WTC11 (cell line): ENCODE measurements around the gene ERGIC2. TPM values are rescaled to one million over a fixed set of nuclear protein-coding genes. Genes with fewer than 3 reads are reported as not detected.

Experiments used
- ATAC-seq: fragments of 200-7000 bp; cut with Tn5 transposase; 2 replicates; pipeline ENCODE4 v1.10.0; 2021; ENCODE audit warnings: mild to moderate bottlenecking, moderate library complexity
- CTCF ChIA-PET: fragments of 300-600 bp; sonication (Branson Sonifier 250); formaldehyde crosslinking; loops from one replicate; lab custom pipeline; 2021; ENCODE audit warnings: antibody characterized with exemption; lab: Charles Lee
- POLR2A ChIA-PET: fragments of 350-600 bp; sonication (Branson Sonifier 250); formaldehyde crosslinking; loops from one replicate; lab custom pipeline; 2021; ENCODE audit warnings: antibody characterized with exemption; lab: Charles Lee
- DNase-seq: peaks from one replicate; pipeline ENCODE4 v3.0.0; 2021; ENCODE audit warnings: low spot score
- H3K27ac Mint-ChIP-seq: 2 replicates; pipeline ENCODE4 v1.8.0; 2021; ENCODE audit warnings: mixed read lengths
- H3K27me3 Mint-ChIP-seq: 2 replicates; pipeline ENCODE4 v1.8.0; 2021; ENCODE audit warnings: low read depth, mild to moderate bottlenecking, moderate library complexity, mixed read lengths
- H3K36me3 Mint-ChIP-seq: 2 replicates; pipeline ENCODE4 v1.8.0; 2021; ENCODE audit warnings: mixed read lengths
- H3K4me1 Mint-ChIP-seq: 2 replicates; pipeline ENCODE4 v1.8.0; 2022; ENCODE audit warnings: mixed read lengths
- H3K4me3 Mint-ChIP-seq: 2 replicates; pipeline ENCODE4 v1.8.0; 2021; ENCODE audit warnings: mild to moderate bottlenecking, moderate library complexity, mixed read lengths
- H3K9me3 Mint-ChIP-seq: 2 replicates; pipeline ENCODE4 v1.8.0; 2021; ENCODE audit warnings: mixed read lengths
- ATF1 ChIP-seq: sonication (generic); formaldehyde crosslinking; IDR thresholded peaks from 2 replicates; pipeline ENCODE4 v1.8.1; 2023; ENCODE audit warnings: mild to moderate bottlenecking, moderate library complexity, missing genetic modification reagents
- ETV6 ChIP-seq: sonication (generic); formaldehyde crosslinking; IDR thresholded peaks from 2 replicates; pipeline ENCODE4 v1.8.1; 2022; ENCODE audit warnings: mild to moderate bottlenecking, missing genetic modification reagents
- NR1H2 ChIP-seq: sonication (generic); formaldehyde crosslinking; IDR thresholded peaks from 2 replicates; pipeline ENCODE4 v1.9.0; 2021; ENCODE audit warnings: mild to moderate bottlenecking, moderate library complexity, missing genetic modification reagents
- PRRX2 ChIP-seq: fragments of 250-450 bp; sonication (Bioruptor Pico); IDR thresholded peaks from 2 replicates; pipeline ENCODE4 v1.8.0; 2021; ENCODE audit warnings: mild to moderate bottlenecking
- SP1 ChIP-seq: sonication (generic); formaldehyde crosslinking; conservative IDR thresholded peaks from 2 replicates; pipeline ENCODE4 v1.8.1; 2022; ENCODE audit warnings: missing genetic modification reagents
- TEAD1 ChIP-seq: sonication (generic); formaldehyde crosslinking; IDR thresholded peaks from 2 replicates; pipeline ENCODE4 v1.8.0; 2022; ENCODE audit warnings: mild to moderate bottlenecking, missing genetic modification reagents
- ZNF121 ChIP-seq: sonication (generic); formaldehyde crosslinking; IDR thresholded peaks from 2 replicates; pipeline ENCODE4 v1.8.0; 2023; ENCODE audit warnings: missing genetic modification reagents
- ZNF219 ChIP-seq: sonication (generic); formaldehyde crosslinking; IDR thresholded peaks from 2 replicates; pipeline ENCODE4 v1.8.0; 2023; ENCODE audit warnings: missing genetic modification reagents, mild to moderate bottlenecking, borderline replicate concordance
- ZNF317 ChIP-seq: sonication (generic); formaldehyde crosslinking; IDR thresholded peaks from 2 replicates; pipeline ENCODE4 v1.8.1; 2023; ENCODE audit warnings: low read depth, mild to moderate bottlenecking, moderate library complexity, missing genetic modification reagents, borderline replicate concordance
- total RNA-seq: library from RNA; stranded (reverse); gene quantifications from 3 replicates; pipeline ENCODE4 v1.2.3, GENCODE V29; 2021
- TF ChIP-seq, protein P1 (sequence below): fragments of 250-450 bp; sonication (Bioruptor Pico); IDR thresholded peaks from 2 replicates; pipeline ENCODE4 v1.9.0; 2021; ENCODE audit warnings: mild to moderate bottlenecking, borderline replicate concordance
- TF ChIP-seq, protein P2 (sequence below): fragments of 250-450 bp; sonication (Bioruptor Pico); conservative IDR thresholded peaks from 2 replicates; pipeline ENCODE4 v1.9.0; 2021; ENCODE audit warnings: mild to moderate bottlenecking
- TF ChIP-seq, protein P3 (sequence below): sonication (generic); formaldehyde crosslinking; IDR thresholded peaks from 2 replicates; pipeline ENCODE4 v1.8.1; 2023; ENCODE audit warnings: mild to moderate bottlenecking, missing genetic modification reagents
- TF ChIP-seq, protein P4 (sequence below): sonication (generic); formaldehyde crosslinking; IDR thresholded peaks from 2 replicates; pipeline ENCODE4 v1.8.0; 2022; ENCODE audit warnings: mild to moderate bottlenecking, missing genetic modification reagents
- TF ChIP-seq, protein P5 (sequence below): sonication (generic); formaldehyde crosslinking; IDR thresholded peaks from 2 replicates; pipeline ENCODE4 v1.8.0; 2023; ENCODE audit warnings: mild to moderate bottlenecking, missing genetic modification reagents
- TF ChIP-seq, protein P6 (sequence below): sonication (generic); formaldehyde crosslinking; IDR thresholded peaks from 2 replicates; pipeline ENCODE4 v1.8.1; 2023; ENCODE audit warnings: mild to moderate bottlenecking, moderate library complexity, missing genetic modification reagents
- TF ChIP-seq, protein P7 (sequence below): sonication (generic); formaldehyde crosslinking; conservative IDR thresholded peaks from 2 replicates; pipeline ENCODE4 v1.8.1; 2023; ENCODE audit warnings: mild to moderate bottlenecking, low read depth, missing genetic modification reagents, moderate library complexity
- TF ChIP-seq, protein P8 (sequence below): sonication (generic); formaldehyde crosslinking; IDR thresholded peaks from 2 replicates; pipeline ENCODE4 v1.8.1; 2022; ENCODE audit warnings: mild to moderate bottlenecking, moderate library complexity, missing genetic modification reagents

Gene ERGIC2
- total RNA-seq, 1 experiment from 2014 or later = 51.4 TPM

DNA sequence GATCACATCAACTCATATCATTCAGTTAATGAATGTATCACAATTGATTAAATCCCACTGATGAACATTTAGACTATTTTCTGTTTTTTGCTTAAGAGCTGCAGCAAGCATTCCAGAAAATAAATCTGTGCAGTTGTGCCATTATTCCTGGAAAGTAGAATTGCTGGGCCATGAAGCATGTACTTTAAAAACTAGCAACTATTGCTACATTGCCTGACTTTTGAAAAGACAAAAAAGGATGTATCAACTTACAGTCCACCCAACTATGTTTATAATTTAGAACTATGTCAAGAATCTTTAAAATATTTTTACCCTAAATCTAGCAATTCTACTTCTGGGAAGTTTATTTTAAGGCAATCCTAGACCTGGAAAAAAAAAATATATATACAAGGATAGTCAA lies 33.4 kb upstream of the ERGIC2 start (continued):
- TF ChIP-seq, protein P1, sequence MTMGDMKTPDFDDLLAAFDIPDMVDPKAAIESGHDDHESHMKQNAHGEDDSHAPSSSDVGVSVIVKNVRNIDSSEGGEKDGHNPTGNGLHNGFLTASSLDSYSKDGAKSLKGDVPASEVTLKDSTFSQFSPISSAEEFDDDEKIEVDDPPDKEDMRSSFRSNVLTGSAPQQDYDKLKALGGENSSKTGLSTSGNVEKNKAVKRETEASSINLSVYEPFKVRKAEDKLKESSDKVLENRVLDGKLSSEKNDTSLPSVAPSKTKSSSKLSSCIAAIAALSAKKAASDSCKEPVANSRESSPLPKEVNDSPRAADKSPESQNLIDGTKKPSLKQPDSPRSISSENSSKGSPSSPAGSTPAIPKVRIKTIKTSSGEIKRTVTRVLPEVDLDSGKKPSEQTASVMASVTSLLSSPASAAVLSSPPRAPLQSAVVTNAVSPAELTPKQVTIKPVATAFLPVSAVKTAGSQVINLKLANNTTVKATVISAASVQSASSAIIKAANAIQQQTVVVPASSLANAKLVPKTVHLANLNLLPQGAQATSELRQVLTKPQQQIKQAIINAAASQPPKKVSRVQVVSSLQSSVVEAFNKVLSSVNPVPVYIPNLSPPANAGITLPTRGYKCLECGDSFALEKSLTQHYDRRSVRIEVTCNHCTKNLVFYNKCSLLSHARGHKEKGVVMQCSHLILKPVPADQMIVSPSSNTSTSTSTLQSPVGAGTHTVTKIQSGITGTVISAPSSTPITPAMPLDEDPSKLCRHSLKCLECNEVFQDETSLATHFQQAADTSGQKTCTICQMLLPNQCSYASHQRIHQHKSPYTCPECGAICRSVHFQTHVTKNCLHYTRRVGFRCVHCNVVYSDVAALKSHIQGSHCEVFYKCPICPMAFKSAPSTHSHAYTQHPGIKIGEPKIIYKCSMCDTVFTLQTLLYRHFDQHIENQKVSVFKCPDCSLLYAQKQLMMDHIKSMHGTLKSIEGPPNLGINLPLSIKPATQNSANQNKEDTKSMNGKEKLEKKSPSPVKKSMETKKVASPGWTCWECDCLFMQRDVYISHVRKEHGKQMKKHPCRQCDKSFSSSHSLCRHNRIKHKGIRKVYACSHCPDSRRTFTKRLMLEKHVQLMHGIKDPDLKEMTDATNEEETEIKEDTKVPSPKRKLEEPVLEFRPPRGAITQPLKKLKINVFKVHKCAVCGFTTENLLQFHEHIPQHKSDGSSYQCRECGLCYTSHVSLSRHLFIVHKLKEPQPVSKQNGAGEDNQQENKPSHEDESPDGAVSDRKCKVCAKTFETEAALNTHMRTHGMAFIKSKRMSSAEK (CRISPR knock-in tag) = no peak
- TF ChIP-seq, protein P2, sequence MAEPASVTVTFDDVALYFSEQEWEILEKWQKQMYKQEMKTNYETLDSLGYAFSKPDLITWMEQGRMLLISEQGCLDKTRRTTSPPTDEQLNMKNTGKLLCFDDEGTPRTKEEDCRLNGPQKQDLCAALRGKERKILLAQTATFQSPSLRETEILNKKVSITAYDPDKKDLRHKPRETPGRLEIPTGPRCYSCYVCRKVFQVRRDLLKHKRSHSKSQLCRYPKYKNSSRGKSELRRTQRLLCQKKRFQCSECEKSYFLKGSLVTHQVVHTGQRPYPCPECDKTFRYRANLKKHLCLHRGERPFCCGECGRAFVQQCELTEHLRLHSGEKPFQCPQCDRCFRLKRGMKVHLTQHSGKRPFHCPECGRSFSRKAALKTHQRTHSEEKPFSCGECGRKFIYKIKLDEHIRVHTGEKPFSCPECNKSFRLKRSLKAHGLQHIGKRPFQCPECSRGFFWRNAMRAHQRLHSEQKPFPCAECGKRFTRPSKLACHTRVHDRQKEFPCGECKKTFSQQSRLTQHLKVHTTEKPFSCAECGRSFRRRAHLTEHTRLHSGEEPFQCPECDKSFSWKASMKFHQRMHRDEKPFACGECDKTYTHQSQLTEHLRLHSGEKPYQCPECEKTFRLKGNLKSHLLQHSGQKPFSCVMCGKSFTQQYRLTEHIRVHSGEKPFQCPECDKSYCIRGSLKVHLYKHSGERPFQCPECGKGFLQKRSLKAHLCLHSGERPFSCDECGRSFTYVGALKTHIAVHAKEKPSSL = no peak
- TF ChIP-seq ETV6 (CRISPR knock-in tag) (no peak), ATF1 (CRISPR knock-in tag) (no peak), SP1 (CRISPR knock-in tag) (no peak), PRRX2 (no peak), ZNF317 (no peak)
- TF ChIP-seq, protein P3, sequence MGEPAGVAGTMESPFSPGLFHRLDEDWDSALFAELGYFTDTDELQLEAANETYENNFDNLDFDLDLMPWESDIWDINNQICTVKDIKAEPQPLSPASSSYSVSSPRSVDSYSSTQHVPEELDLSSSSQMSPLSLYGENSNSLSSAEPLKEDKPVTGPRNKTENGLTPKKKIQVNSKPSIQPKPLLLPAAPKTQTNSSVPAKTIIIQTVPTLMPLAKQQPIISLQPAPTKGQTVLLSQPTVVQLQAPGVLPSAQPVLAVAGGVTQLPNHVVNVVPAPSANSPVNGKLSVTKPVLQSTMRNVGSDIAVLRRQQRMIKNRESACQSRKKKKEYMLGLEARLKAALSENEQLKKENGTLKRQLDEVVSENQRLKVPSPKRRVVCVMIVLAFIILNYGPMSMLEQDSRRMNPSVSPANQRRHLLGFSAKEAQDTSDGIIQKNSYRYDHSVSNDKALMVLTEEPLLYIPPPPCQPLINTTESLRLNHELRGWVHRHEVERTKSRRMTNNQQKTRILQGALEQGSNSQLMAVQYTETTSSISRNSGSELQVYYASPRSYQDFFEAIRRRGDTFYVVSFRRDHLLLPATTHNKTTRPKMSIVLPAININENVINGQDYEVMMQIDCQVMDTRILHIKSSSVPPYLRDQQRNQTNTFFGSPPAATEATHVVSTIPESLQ (CRISPR knock-in tag) = no peak
- TF ChIP-seq, protein P4, sequence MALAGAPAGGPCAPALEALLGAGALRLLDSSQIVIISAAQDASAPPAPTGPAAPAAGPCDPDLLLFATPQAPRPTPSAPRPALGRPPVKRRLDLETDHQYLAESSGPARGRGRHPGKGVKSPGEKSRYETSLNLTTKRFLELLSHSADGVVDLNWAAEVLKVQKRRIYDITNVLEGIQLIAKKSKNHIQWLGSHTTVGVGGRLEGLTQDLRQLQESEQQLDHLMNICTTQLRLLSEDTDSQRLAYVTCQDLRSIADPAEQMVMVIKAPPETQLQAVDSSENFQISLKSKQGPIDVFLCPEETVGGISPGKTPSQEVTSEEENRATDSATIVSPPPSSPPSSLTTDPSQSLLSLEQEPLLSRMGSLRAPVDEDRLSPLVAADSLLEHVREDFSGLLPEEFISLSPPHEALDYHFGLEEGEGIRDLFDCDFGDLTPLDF (CRISPR knock-in tag) = no peak

DNA sequence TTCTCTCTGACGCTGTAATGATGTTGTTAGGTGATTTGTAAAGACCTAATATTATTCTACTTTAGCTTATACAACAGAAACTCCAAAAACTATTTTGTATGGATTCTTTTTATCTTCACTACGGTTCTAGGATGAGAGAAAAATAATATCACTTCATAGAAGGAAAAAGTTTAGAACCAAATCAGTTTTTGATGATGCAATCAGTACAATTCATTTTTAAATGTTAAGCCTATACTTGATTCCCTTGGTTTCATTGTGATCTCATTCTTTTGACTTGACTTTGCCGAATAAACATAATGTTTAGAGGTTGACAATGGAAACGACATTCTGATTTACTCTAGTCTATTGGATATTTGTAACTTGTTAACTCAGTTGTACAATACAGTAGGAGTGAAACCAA lies 24.6 kb upstream of the ERGIC2 start:
- Mint-ChIP-seq H3K36me3 (peaks cover 3% of the 10 kb centered on the region; the same call in 1 of the 2 replicates), H3K27me3 (no peaks in the 10 kb centered on the region; the same call in none of the 2 replicates), H3K9me3 (peaks cover 4% of the 10 kb centered on the region), H3K4me1 (no peaks in the 10 kb centered on the region), H3K27ac (no peak overlapping the region), H3K4me3 (no peak overlapping the region)
- no peak for DNase-seq
- ChIA-PET CTCF (no interaction called here), POLR2A (no interaction called here)
- no peak for ATAC-seq
- TF ChIP-seq, protein P5, sequence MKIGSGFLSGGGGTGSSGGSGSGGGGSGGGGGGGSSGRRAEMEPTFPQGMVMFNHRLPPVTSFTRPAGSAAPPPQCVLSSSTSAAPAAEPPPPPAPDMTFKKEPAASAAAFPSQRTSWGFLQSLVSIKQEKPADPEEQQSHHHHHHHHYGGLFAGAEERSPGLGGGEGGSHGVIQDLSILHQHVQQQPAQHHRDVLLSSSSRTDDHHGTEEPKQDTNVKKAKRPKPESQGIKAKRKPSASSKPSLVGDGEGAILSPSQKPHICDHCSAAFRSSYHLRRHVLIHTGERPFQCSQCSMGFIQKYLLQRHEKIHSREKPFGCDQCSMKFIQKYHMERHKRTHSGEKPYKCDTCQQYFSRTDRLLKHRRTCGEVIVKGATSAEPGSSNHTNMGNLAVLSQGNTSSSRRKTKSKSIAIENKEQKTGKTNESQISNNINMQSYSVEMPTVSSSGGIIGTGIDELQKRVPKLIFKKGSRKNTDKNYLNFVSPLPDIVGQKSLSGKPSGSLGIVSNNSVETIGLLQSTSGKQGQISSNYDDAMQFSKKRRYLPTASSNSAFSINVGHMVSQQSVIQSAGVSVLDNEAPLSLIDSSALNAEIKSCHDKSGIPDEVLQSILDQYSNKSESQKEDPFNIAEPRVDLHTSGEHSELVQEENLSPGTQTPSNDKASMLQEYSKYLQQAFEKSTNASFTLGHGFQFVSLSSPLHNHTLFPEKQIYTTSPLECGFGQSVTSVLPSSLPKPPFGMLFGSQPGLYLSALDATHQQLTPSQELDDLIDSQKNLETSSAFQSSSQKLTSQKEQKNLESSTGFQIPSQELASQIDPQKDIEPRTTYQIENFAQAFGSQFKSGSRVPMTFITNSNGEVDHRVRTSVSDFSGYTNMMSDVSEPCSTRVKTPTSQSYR = no peak
- TF ChIP-seq NR1H2 (CRISPR knock-in tag) (no peak), ZNF121 (CRISPR knock-in tag) (no peak), TEAD1 (no peak), ZNF219 (CRISPR knock-in tag) (no peak)
- TF ChIP-seq, protein P6, sequence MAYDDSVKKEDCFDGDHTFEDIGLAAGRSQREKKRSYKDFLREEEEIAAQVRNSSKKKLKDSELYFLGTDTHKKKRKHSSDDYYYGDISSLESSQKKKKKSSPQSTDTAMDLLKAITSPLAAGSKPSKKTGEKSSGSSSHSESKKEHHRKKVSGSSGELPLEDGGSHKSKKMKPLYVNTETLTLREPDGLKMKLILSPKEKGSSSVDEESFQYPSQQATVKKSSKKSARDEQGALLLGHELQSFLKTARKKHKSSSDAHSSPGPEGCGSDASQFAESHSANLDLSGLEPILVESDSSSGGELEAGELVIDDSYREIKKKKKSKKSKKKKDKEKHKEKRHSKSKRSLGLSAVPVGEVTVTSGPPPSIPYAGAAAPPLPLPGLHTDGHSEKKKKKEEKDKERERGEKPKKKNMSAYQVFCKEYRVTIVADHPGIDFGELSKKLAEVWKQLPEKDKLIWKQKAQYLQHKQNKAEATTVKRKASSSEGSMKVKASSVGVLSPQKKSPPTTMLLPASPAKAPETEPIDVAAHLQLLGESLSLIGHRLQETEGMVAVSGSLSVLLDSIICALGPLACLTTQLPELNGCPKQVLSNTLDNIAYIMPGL (CRISPR knock-in tag) = no peak
- TF ChIP-seq, protein P7, sequence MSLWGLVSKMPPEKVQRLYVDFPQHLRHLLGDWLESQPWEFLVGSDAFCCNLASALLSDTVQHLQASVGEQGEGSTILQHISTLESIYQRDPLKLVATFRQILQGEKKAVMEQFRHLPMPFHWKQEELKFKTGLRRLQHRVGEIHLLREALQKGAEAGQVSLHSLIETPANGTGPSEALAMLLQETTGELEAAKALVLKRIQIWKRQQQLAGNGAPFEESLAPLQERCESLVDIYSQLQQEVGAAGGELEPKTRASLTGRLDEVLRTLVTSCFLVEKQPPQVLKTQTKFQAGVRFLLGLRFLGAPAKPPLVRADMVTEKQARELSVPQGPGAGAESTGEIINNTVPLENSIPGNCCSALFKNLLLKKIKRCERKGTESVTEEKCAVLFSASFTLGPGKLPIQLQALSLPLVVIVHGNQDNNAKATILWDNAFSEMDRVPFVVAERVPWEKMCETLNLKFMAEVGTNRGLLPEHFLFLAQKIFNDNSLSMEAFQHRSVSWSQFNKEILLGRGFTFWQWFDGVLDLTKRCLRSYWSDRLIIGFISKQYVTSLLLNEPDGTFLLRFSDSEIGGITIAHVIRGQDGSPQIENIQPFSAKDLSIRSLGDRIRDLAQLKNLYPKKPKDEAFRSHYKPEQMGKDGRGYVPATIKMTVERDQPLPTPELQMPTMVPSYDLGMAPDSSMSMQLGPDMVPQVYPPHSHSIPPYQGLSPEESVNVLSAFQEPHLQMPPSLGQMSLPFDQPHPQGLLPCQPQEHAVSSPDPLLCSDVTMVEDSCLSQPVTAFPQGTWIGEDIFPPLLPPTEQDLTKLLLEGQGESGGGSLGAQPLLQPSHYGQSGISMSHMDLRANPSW = no peak
- TF ChIP-seq, protein P4 (CRISPR knock-in tag) = no peak
- TF ChIP-seq, protein P8, sequence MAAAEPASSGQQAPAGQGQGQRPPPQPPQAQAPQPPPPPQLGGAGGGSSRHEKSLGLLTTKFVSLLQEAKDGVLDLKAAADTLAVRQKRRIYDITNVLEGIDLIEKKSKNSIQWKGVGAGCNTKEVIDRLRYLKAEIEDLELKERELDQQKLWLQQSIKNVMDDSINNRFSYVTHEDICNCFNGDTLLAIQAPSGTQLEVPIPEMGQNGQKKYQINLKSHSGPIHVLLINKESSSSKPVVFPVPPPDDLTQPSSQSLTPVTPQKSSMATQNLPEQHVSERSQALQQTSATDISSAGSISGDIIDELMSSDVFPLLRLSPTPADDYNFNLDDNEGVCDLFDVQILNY = no peak
